HepG2 (cell line): ENCODE data around the gene TCEA3.

Source experiments
- CEBPB ChIP-seq: IDR thresholded peaks from 2 replicates; pipeline ENCODE4 v1.6.1; 2011; ENCODE audit warnings: low read depth, low read length, improper control_type of control experiment, borderline replicate concordance
- CTCF ChIP-seq: sonication (generic); formaldehyde crosslinking; IDR thresholded peaks from 2 replicates; pipeline ENCODE4 v1.5.0; 2020; ENCODE audit warnings: mild to moderate bottlenecking, missing genetic modification reagents, moderate library complexity
- MAFK ChIP-seq, 2 experiments: IDR thresholded peaks in 1 of 2; conservative IDR thresholded peaks in 1 of 2; 2 replicates each; pipeline ENCODE4 v1.6.1; 2011; ENCODE audit warnings: improper control_type of control experiment in 2 of 2, low read length in 2 of 2
- NCOA2 ChIP-seq: sonication (generic); formaldehyde crosslinking; IDR thresholded peaks from 2 replicates; pipeline ENCODE4 v1.8.0; 2022; ENCODE audit warnings: inconsistent platforms
- PBX3 ChIP-seq: sonication (generic); formaldehyde crosslinking; IDR thresholded peaks from 2 replicates; pipeline ENCODE4 v1.8.1; 2023; ENCODE audit warnings: missing genetic modification reagents, inconsistent platforms, borderline replicate concordance
- SMC3 ChIP-seq: IDR thresholded peaks from 2 replicates; pipeline ENCODE4 v1.6.1; 2011; ENCODE audit warnings: low read length, improper control_type of control experiment
- U2AF1 ChIP-seq: fragments of 200-400 bp; formaldehyde crosslinking; optimal IDR thresholded peaks from 2 replicates; pipeline ENCODE3; 2017; ENCODE audit warnings: mild to moderate bottlenecking, low read depth, low read length
- ZNF232 ChIP-seq: sonication (generic); formaldehyde crosslinking; IDR thresholded peaks from 2 replicates; pipeline ENCODE4 v1.4.0; 2020; ENCODE audit warnings: missing genetic modification reagents, borderline replicate concordance
- ZNF24 ChIP-seq: fragments of 450-650 bp; IDR thresholded peaks from 2 replicates; pipeline ENCODE4 v1.6.1; 2017; ENCODE audit warnings: antibody characterized with exemption, mild to moderate bottlenecking
- ZNF263 ChIP-seq: sonication (generic); formaldehyde crosslinking; IDR thresholded peaks from 2 replicates; pipeline ENCODE4 v1.4.0; 2020; ENCODE audit warnings: missing genetic modification reagents
- ZNF484 ChIP-seq: sonication (generic); formaldehyde crosslinking; IDR thresholded peaks from 2 replicates; pipeline ENCODE4 v1.5.1; 2020; ENCODE audit warnings: mild to moderate bottlenecking, low read depth, missing genetic modification reagents, borderline replicate concordance
- TF ChIP-seq, protein P1 (sequence below): sonication (generic); formaldehyde crosslinking; IDR thresholded peaks from 2 replicates; pipeline ENCODE4 v1.8.1; 2023; ENCODE audit warnings: missing genetic modification reagents, mild to moderate bottlenecking, borderline replicate concordance
- TF ChIP-seq, protein P2 (sequence below): sonication (generic); formaldehyde crosslinking; IDR thresholded peaks from 2 replicates; pipeline ENCODE4 v1.5.1; 2020; ENCODE audit warnings: mild to moderate bottlenecking, missing genetic modification reagents, moderate library complexity

GRCh38 chr1:23459338-23459757 is 34.8 kb upstream of the TCEA3 start:
- TF ChIP-seq MAFK (conservative IDR thresholded peaks at IDR 0.05 in 1 of 2, IDR thresholded peaks at IDR 0.05 in 1 of 2; ENCODE audit: low read length in 2 of 2) (no peak), CTCF (no peak), SMC3 (no peak), ZNF232 (CRISPR knock-in tag) (no peak), NCOA2 (CRISPR knock-in tag) (0 out of 2 replicates have a peak, but pooled peaks have one; percentile 5), ZNF24 (no peak), CEBPB (no peak), U2AF1 (no peak), PBX3 (no peak), ZNF263 (CRISPR knock-in tag) (no peak), ZNF484 (CRISPR knock-in tag) (no peak)
- TF ChIP-seq, protein P1, sequence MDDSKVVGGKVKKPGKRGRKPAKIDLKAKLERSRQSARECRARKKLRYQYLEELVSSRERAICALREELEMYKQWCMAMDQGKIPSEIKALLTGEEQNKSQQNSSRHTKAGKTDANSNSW = no peak
- TF ChIP-seq, protein P2, sequence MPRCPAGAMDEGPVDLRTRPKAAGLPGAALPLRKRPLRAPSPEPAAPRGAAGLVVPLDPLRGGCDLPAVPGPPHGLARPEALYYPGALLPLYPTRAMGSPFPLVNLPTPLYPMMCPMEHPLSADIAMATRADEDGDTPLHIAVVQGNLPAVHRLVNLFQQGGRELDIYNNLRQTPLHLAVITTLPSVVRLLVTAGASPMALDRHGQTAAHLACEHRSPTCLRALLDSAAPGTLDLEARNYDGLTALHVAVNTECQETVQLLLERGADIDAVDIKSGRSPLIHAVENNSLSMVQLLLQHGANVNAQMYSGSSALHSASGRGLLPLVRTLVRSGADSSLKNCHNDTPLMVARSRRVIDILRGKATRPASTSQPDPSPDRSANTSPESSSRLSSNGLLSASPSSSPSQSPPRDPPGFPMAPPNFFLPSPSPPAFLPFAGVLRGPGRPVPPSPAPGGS (CRISPR knock-in tag) = no peak
